SK-N-SH (cell line): Measurements from ENCODE around the gene GEMIN8. TPM values are rescaled to one million over a fixed set of nuclear protein-coding genes. Genes with fewer than 3 reads are reported as not detected.
A peak's percentile ranks its signal among the peaks of the same experiment; 100 is the strongest.

ENCODE experiments used
- CTCF ChIA-PET: fragments of 300-600, 350-600 bp; formaldehyde crosslinking; extraction: SDS; loops from one replicate; lab custom pipeline; 2021; lab: Yijun Ruan, JAX
- POLR2A ChIA-PET: fragments of 350-600 bp; sonication (Branson Sonifier 250); formaldehyde crosslinking; extraction: SDS; loops from one replicate; lab custom pipeline; 2020; ENCODE audit warnings: antibody characterized with exemption, inconsistent platforms; lab: Yijun Ruan, JAX
- DNase-seq: peaks from one replicate; pipeline ENCODE4 v3.0.0; 2012
- H2AFZ ChIP-seq: fragments of 200-600 bp; sonication (generic); 2 replicates; pipeline ENCODE4 v1.8.1; 2016; ENCODE audit warnings: antibody characterized with exemption, mild to moderate bottlenecking, low read depth
- H3F3A ChIP-seq: fragments of 200-600 bp; sonication (generic); replicated peaks from 2 replicates; pipeline ENCODE3; 2016; ENCODE audit warnings: antibody characterized with exemption, mild to moderate bottlenecking; ENCODE audit not compliant: insufficient read depth
- H3K27ac ChIP-seq, 2 experiments: fragments of 200-500 bp in 1 of 2; fragments of 200-600 bp in 1 of 2; sonication (Bioruptor generic) in 1 of 2; sonication (generic), shearing (Covaris generic) in 1 of 2; 2 replicates each; pipeline versions ENCODE4 v1.5.1 to v1.6.1; 2014 to 2016; ENCODE audit warnings: low read depth in 2 of 2, inconsistent platforms in 1 of 2, low read length in 1 of 2, mild to moderate bottlenecking in 1 of 2, mixed read lengths in 1 of 2
- H3K27me3 ChIP-seq: fragments of 200-600 bp; sonication (generic), shearing (Covaris generic); 2 replicates; pipeline ENCODE4 v1.6.1; 2016; ENCODE audit warnings: mixed run types; ENCODE audit not compliant: insufficient read depth
- H3K36me3 ChIP-seq, 2 experiments: fragments of 200-500 bp in 1 of 2; fragments of 200-600 bp in 1 of 2; sonication (Bioruptor generic) in 1 of 2; sonication (generic) in 1 of 2; replicated peaks in 1 of 2; 2 replicates each; pipeline versions ENCODE3 to v1.5.1; 2014 to 2016; ENCODE audit warnings: low read length in 1 of 2, mild to moderate bottlenecking in 1 of 2; ENCODE audit not compliant: insufficient read depth in 2 of 2, control insufficient read depth in 1 of 2
- H3K4me1 ChIP-seq, 2 experiments: fragments of 200-500 bp in 1 of 2; fragments of 200-600 bp in 1 of 2; sonication (Bioruptor generic) in 1 of 2; sonication (generic), shearing (Covaris generic) in 1 of 2; 2 replicates each; pipeline versions ENCODE4 v1.5.1 to v1.6.1; 2014 to 2016; ENCODE audit warnings: low read depth in 1 of 2, low read length in 1 of 2, mixed run types in 1 of 2; ENCODE audit not compliant: insufficient read depth in 2 of 2, control insufficient read depth in 1 of 2
- H3K4me2 ChIP-seq: fragments of 200-600 bp; sonication (generic), shearing (Covaris generic); 2 replicates; pipeline ENCODE4 v1.6.1; 2017; ENCODE audit warnings: mixed run types
- H3K4me3 ChIP-seq, 2 experiments: fragments of 200-500 bp in 1 of 2; fragments of 200-600 bp in 1 of 2; sonication (Bioruptor generic) in 1 of 2; sonication (generic), shearing (Covaris generic) in 1 of 2; 2 replicates each; pipeline versions ENCODE4 v1.5.1 to v1.8.1; 2014 to 2016; ENCODE audit warnings: low read depth in 2 of 2, inconsistent platforms in 1 of 2, low read length in 1 of 2, mild to moderate bottlenecking in 1 of 2, mixed read lengths in 1 of 2, moderate library complexity in 1 of 2
- H3K79me2 ChIP-seq: fragments of 200-600 bp; sonication (generic); 2 replicates; pipeline ENCODE4 v1.8.1; 2017; ENCODE audit warnings: mild to moderate bottlenecking; ENCODE audit not compliant: insufficient read depth
- H3K9ac ChIP-seq: fragments of 200-600 bp; sonication (generic); 2 replicates; pipeline ENCODE4 v1.6.1; 2017; ENCODE audit warnings: mixed run types
- H3K9me2 ChIP-seq: fragments of 200-600 bp; sonication (generic); 2 replicates; pipeline ENCODE4 v1.6.1; 2017; ENCODE audit warnings: mixed run types
- H3K9me3 ChIP-seq: fragments of 200-600 bp; sonication (generic); 2 replicates; pipeline ENCODE4 v1.6.1; 2017; ENCODE audit warnings: mixed run types, mild to moderate bottlenecking, moderate library complexity
- H4K20me1 ChIP-seq: fragments of 200-600 bp; sonication (generic); 2 replicates; pipeline ENCODE4 v1.6.1; 2017; ENCODE audit warnings: mild to moderate bottlenecking, mixed run types; ENCODE audit not compliant: insufficient read depth
- CTCF ChIP-seq: fragments of 200-600 bp; sonication (generic); IDR thresholded peaks from 2 replicates; pipeline ENCODE4 v1.6.1; 2017; ENCODE audit warnings: antibody characterized with exemption, mild to moderate bottlenecking, moderate library complexity
- EZH2phosphoT487 ChIP-seq: fragments of 200-600 bp; sonication (generic); IDR thresholded peaks from 2 replicates; pipeline ENCODE4 v1.6.1; 2017; ENCODE audit warnings: low read depth, mixed run types, mild to moderate bottlenecking, antibody characterized with exemption, moderate library complexity, borderline replicate concordance
- FOSL2 ChIP-seq: IDR thresholded peaks from 2 replicates; pipeline ENCODE4 v1.4.0; 2012; ENCODE audit warnings: low read depth, mild to moderate bottlenecking, moderate library complexity, borderline replicate concordance
- FOXJ3 ChIP-seq: sonication (generic); formaldehyde crosslinking; IDR thresholded peaks from 2 replicates; pipeline ENCODE4 v1.5.1; 2020; ENCODE audit warnings: mild to moderate bottlenecking, missing genetic modification reagents
- FOXM1 ChIP-seq: IDR thresholded peaks from 2 replicates; pipeline ENCODE4 v1.4.0; 2012; ENCODE audit warnings: low read depth, mild to moderate bottlenecking
- GATA2 ChIP-seq: sonication (generic); formaldehyde crosslinking; IDR thresholded peaks from 2 replicates; pipeline ENCODE4 v1.5.0; 2020; ENCODE audit warnings: mild to moderate bottlenecking, missing genetic modification reagents
- JUND ChIP-seq: IDR thresholded peaks from 2 replicates; pipeline ENCODE4 v1.4.0; 2012
- NFIC ChIP-seq: IDR thresholded peaks from 2 replicates; pipeline ENCODE4 v1.4.0; 2012; ENCODE audit warnings: borderline replicate concordance
- RAD21 ChIP-seq: IDR thresholded peaks from 2 replicates; pipeline ENCODE4 v1.6.1; 2012; ENCODE audit warnings: mild to moderate bottlenecking, low read length
- SMC3 ChIP-seq: IDR thresholded peaks from 2 replicates; pipeline ENCODE4 v1.6.1; 2012; ENCODE audit warnings: low read depth, low read length, improper control_type of control experiment
- USF1 ChIP-seq: IDR thresholded peaks from 2 replicates; pipeline ENCODE4 v1.4.0; 2012; ENCODE audit warnings: low read depth, borderline replicate concordance
- WGBS: methylation state at CpG from one replicate; pipeline ENCODE4 v1.1.6; 2017; ENCODE audit warnings: low lambda C conversion rate; 5-methylcytosine and 5-hydroxymethylcytosine counted together
- polyA plus RNA-seq, 3 experiments: library from polyadenylated mRNA; depleted of rRNA; stranded (reverse); fragments of >200 nt; gene quantifications; 2 replicates each; pipeline ENCODE4 v1.2.3, GENCODE V29; 2012

GEMIN8 gene
- polyA plus RNA-seq, 1 of the 3 experiments (the other 2 are of a cell fraction), result 69.8 TPM

- ChIA-PET CTCF (interaction anchor here (0.6 to 3.7 kb wide), 31 partner anchors 12 to 605 kb away, joined by 3 to 32 read pairs (median 4); partner anchors contain the start of genes OFD1, RAB9A, TCEANC and TRAPPC2), POLR2A (no interaction called here)
- no peaks in the 10 kb centered on the region for H3K27me3 ChIP-seq
Observed at GRCh38 chrX:14032406-14032805, 2.7 kb upstream of the GEMIN8 start.

GRCh38 chrX:14030174-14030530 lies 460 bp upstream of the GEMIN8 start:
- Histone ChIP-seq H3K36me3 (peaks cover 0 to 7% of the 10 kb centered on the region in 2 experiments), H3K79me2 (peaks cover 27% of the 10 kb centered on the region), H3K9ac (peak overlapping the region; percentile 85), H4K20me1 (no peaks in the 10 kb centered on the region), H3K9me3 (no peaks in the 10 kb centered on the region), H3K4me3 (peak overlapping the region; percentile 76 to 78), H3K27ac (peak overlapping the region; percentile 92), H3F3A (peaks cover 32% of the 10 kb centered on the region), H3K4me1 (peaks cover 14 to 20% of the 10 kb centered on the region in 2 experiments; a peak in 3 of 4 replicates)
- CTCF ChIA-PET, result interaction anchor here (1.2 to 2.4 kb wide), 6 partner anchors 14 to 525 kb away, joined by 3 to 10 read pairs (median 5); partner anchors contain the start of gene OFD1
- POLR2A ChIA-PET, result interaction anchor here (0.7 to 2.1 kb wide), 6 partner anchors 10 to 377 kb away, joined by 3 to 13 read pairs (median 11); partner anchors contain the start of genes OFD1, TCEANC and TRAPPC2
- DNase-seq, result no peak
- TF ChIP-seq USF1, result no peak
- 0 out of 2 replicates have a peak, but pooled peaks have one; percentile 3 for TF ChIP-seq FOXM1
- TF ChIP-seq NFIC, result no peak
- 0 out of 2 replicates have a peak, but pooled peaks have one; percentile 19 for TF ChIP-seq FOSL2
- TF ChIP-seq RAD21, result no peak
- TF ChIP-seq FOXJ3 (CRISPR knock-in tag), result no peak
- TF ChIP-seq GATA2 (CRISPR knock-in tag), result no peak
- TF ChIP-seq JUND, result no peak
- no peak for TF ChIP-seq EZH2phosphoT487
- TF ChIP-seq, all 33 proteins: peak for 2
- Histone ChIP-seq H2AFZ (peak overlapping the region; percentile 62), H3K27me3 (no peaks in the 10 kb centered on the region), H3K4me2 (peak overlapping the region; percentile 85), H3K9me2 (no peaks in the 10 kb centered on the region)
- WGBS, result 5% methylated on average over 7 of the region's 7 CpGs

More at GRCh38 chrX:14032406-14032805, 2.7 kb upstream of the GEMIN8 start:
- no peak overlapping the region for H3K4me2 ChIP-seq
- H3K36me3 ChIP-seq, result no peaks in the 10 kb centered on the region
- H3K9me2 ChIP-seq, result no peaks in the 10 kb centered on the region
- no peak overlapping the region for H3K4me3 ChIP-seq
- peak overlapping the region; percentile 86; the same call in 1 of the 2 replicates for H2AFZ ChIP-seq
- H3K4me1 ChIP-seq, result peaks cover 10 to 12% of the 10 kb centered on the region in 2 experiments; a peak in 3 of 4 replicates
- no peak overlapping the region for H3K9ac ChIP-seq
- H3K27ac ChIP-seq, result no peak overlapping the region
- 0% methylated on average over 2 of the region's 2 CpGs for WGBS
- peak; percentile 55 for DNase-seq
- H3F3A ChIP-seq, result peaks cover 24% of the 10 kb centered on the region
- peaks cover 14% of the 10 kb centered on the region for H3K79me2 ChIP-seq
- no peaks in the 10 kb centered on the region; the same call in 1 of the 2 replicates for H3K9me3 ChIP-seq
- no peaks in the 10 kb centered on the region for H4K20me1 ChIP-seq
- peak; percentile 88 for TF ChIP-seq CTCF
- no peak for TF ChIP-seq USF1
- peak; percentile 81 for TF ChIP-seq SMC3
- TF ChIP-seq FOXJ3 (CRISPR knock-in tag), result no peak
- peak; percentile 94 for TF ChIP-seq RAD21
- TF ChIP-seq, all 33 proteins: peak for 3
